Mesothelial cell of epicardium (in vitro differentiated cells): Measurements from ENCODE around the gene TEKTIP1. TPM values are rescaled to one million over a fixed set of nuclear protein-coding genes. Genes with fewer than 3 reads are reported as not detected.

Experiments
- DNase-seq, 2 experiments: peaks; one replicate each; pipeline ENCODE4 v3.0.0; 2021; ENCODE audit warnings: low spot score in 2 of 2; ENCODE audit not compliant: unreplicated experiment in 2 of 2
- H3K27ac Mint-ChIP-seq: 2 replicates; pipeline ENCODE4 v1.8.0; 2021; ENCODE audit warnings: mixed read lengths
- H3K27me3 Mint-ChIP-seq: 2 replicates; pipeline ENCODE4 v1.8.0; 2021; ENCODE audit warnings: low read depth, mixed read lengths
- H3K36me3 Mint-ChIP-seq: 2 replicates; pipeline ENCODE4 v1.8.0; 2021; ENCODE audit warnings: mixed read lengths
- H3K4me1 Mint-ChIP-seq: 2 replicates; pipeline ENCODE4 v1.8.0; 2021; ENCODE audit warnings: mixed read lengths
- H3K4me3 Mint-ChIP-seq: 2 replicates; pipeline ENCODE4 v1.8.0; 2021; ENCODE audit warnings: mild to moderate bottlenecking, moderate library complexity, mixed read lengths
- H3K9me3 Mint-ChIP-seq: 2 replicates; pipeline ENCODE4 v1.8.0; 2021; ENCODE audit warnings: mixed read lengths
- total RNA-seq: library from RNA; stranded (reverse); gene quantifications from 3 replicates; pipeline ENCODE4 v1.2.1, GENCODE V29; 2021
- TF ChIP-seq, protein P1 (sequence below): fragments of 200-600 bp; sonication (generic); IDR thresholded peaks from one replicate; pipeline ENCODE4 v1.5.0; 2021; ENCODE audit warnings: antibody characterized with exemption; ENCODE audit not compliant: unreplicated experiment

The TEKTIP1 gene
- total RNA-seq, result 2.3 to 3.5 TPM (median 2.6 TPM) in 3 replicates

DNA sequence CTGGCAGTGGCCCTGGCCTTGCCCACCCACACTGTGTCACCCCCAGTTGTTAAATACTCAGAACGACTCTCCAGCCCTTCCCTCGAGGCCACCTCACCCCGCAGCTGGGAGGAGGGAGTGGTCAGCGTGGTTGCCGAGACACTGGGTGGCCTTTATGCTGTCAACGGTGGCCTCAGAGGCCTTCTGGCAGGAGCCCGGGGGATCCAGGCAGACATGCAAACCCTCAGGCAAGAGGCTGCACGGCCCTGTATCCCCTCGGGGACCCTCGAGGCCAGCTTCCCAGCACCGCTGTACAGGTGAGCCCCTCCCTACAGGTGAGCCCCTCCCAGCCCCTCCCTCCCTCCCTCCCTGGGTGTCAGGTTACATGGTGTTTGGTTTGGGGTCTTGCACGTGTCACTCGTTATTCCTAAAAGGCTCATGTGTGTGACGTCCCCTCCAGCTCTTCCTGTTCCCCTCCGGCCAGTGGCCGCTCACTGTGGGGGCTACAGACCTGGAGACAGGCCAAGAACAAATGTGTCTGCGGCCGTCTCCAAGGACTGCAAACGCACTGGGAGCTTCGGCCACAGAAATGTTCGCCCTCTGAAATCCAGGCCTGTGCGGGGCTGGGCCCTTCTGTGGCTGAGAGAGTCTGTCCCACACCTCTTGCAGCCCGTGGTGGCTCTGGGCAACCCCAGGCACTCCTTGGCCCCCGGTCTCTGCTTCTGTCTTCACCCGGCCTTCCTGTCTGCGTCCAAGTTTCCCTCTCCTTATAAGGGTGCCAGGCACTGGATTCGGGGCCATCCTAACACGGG is at the start of gene TEKTIP1:
Gene TEKTIP1 (plus strand): TSS at position 210 of the 791 bp plus-strand sequence. CDS start 4 bp downstream, at position 214.
- Mint-ChIP-seq H3K4me1 (peaks cover 5% of the 10 kb centered on the region), H3K9me3 (no peaks in the 10 kb centered on the region), H3K27ac (peak within 1 kb of the TSS; percentile 67), H3K4me3 (no peak within 1 kb of the TSS), H3K27me3 (no peaks in the 10 kb centered on the region), H3K36me3 (peaks cover 13% of the 10 kb centered on the region)
- DNase-seq, result no peak
- TF ChIP-seq, protein P1, sequence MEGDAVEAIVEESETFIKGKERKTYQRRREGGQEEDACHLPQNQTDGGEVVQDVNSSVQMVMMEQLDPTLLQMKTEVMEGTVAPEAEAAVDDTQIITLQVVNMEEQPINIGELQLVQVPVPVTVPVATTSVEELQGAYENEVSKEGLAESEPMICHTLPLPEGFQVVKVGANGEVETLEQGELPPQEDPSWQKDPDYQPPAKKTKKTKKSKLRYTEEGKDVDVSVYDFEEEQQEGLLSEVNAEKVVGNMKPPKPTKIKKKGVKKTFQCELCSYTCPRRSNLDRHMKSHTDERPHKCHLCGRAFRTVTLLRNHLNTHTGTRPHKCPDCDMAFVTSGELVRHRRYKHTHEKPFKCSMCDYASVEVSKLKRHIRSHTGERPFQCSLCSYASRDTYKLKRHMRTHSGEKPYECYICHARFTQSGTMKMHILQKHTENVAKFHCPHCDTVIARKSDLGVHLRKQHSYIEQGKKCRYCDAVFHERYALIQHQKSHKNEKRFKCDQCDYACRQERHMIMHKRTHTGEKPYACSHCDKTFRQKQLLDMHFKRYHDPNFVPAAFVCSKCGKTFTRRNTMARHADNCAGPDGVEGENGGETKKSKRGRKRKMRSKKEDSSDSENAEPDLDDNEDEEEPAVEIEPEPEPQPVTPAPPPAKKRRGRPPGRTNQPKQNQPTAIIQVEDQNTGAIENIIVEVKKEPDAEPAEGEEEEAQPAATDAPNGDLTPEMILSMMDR, result no peak

DNA sequence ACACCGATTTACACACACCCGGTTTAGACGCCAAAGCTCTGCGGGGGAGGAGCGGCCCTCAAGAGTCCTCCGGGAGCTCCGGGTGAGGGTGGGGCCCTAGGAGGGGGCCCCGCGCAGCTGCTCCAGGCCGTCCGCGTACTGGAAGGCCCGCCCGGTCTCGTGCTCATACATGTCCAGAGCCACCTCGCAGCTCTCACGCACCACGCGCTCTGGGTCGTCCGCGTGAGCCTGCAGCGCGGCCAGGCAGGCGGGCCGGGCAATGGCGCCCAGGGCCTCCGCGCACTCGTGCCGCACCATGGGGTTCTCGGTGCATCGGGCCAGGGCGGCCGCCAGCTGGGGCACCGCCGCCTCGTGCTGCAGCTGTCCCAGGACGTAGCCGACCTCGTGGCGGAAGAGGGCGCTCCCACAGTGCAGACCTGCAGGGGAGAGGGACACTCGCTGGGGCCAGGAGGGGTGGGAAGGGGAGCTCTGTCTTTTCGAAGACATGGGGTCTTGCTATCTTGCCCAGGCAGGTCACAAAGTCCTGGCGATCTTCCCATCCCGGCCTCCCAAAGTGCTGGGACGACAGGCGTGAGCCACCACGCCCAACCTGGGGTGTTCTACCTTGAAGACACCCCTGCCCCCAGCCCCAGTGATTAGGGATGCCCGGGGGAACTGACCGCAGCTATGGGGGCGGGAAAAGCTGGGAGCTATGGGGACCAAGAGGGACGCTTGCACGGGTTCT is 47.4 kb upstream of the TEKTIP1 start:
- Mint-ChIP-seq H3K9me3 (no peaks in the 10 kb centered on the region), H3K36me3 (peaks cover 21% of the 10 kb centered on the region), H3K27me3 (no peaks in the 10 kb centered on the region), H3K4me1 (no peaks in the 10 kb centered on the region), H3K4me3 (no peak overlapping the region), H3K27ac (no peak overlapping the region)
- TF ChIP-seq, protein P1, result no peak
- no peak for DNase-seq

DNA sequence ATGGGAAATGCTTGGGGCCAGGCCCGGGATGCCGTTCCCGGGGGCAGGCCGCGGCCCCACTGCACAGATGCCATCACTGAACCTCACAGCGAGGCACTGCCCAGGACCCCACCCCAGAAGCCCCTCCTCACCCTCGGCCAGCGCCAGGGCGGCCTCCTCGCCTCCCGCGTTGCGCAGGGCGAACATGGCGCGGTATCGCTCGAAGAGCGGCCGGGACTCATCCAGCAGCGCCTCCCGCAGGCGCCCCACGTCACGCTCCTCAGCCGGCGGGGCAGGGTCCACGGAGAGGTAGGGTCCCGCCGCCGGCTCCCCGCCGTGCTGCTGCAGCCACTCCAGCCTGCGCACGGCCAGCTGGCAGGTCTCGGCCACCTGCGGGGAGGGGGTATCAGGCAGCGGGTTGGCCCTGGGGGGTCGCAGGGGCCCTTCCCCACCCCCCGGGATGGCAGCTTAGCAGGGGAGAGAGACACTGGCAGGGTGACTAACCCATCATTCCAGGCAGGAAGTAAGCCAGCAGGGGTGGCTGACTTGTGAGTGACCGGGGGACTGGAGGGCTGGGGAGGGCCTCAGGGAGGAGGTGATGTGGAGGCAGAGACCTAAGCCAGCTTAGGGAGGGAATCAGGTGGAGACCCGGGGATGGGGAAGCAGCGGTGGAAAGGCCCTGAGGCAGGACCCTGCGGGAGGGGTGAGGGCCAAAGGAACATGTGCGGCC is 46.7 kb upstream of the TEKTIP1 start:
- no peak overlapping the region for H3K27ac Mint-ChIP-seq
- H3K4me1 Mint-ChIP-seq, result no peaks in the 10 kb centered on the region
- H3K36me3 Mint-ChIP-seq, result peaks cover 22% of the 10 kb centered on the region
- no peak for DNase-seq
- H3K9me3 Mint-ChIP-seq, result no peaks in the 10 kb centered on the region
- H3K4me3 Mint-ChIP-seq, result no peak overlapping the region
- no peaks in the 10 kb centered on the region for H3K27me3 Mint-ChIP-seq
- TF ChIP-seq, protein P1, result no peak

DNA sequence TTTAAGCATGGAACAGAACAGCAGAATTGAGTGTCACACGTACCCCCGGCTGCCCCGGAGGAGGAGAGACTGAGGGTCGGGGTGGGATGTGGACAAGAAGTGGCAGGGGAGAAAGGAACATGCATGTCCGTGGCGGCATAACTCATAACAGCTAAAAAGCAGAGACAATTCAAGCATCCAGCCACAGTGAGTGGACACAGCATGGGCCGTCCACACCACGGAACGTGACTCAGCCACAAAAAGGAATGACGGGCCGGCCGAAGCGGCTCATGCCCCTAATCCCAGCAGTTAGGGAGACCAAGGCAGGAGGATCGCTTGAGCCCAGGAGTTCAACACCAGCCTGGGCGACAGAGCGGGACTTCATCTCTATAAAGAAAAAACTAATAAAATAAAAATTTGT is 46.1 kb upstream of the TEKTIP1 start:
- no peaks in the 10 kb centered on the region for H3K4me1 Mint-ChIP-seq
- H3K27ac Mint-ChIP-seq, result no peak overlapping the region
- H3K27me3 Mint-ChIP-seq, result no peaks in the 10 kb centered on the region
- DNase-seq, result no peak
- peaks cover 25% of the 10 kb centered on the region for H3K36me3 Mint-ChIP-seq
- no peak overlapping the region for H3K4me3 Mint-ChIP-seq
- TF ChIP-seq, protein P1, result no peak
- H3K9me3 Mint-ChIP-seq, result peaks cover 2% of the 10 kb centered on the region

DNA sequence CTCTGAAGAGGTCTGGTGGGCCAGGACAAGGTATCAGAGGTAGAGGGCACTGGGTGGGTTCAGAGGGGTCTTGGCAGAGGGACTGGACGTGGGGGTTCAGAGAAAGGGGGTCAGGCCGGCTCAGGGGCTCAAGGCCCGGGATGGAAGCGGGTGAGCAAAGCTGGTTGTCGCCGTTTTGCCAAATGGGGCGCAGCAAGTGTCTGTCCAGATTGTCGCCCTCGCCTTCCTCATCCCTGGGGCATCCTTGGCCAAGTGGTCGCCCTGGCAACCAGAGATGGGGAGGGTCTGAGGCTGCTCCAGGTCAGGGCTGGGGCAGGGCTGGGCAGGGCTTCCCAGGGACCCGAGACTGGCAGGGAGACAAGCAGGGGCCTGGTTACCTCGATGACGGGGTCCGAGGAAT is 45.3 kb upstream of the TEKTIP1 start:
- H3K4me3 Mint-ChIP-seq, result no peak overlapping the region
- no peak for DNase-seq
- H3K9me3 Mint-ChIP-seq, result peaks cover 4% of the 10 kb centered on the region
- peak overlapping the region; percentile 50 for H3K27ac Mint-ChIP-seq
- H3K27me3 Mint-ChIP-seq, result no peaks in the 10 kb centered on the region
- no peaks in the 10 kb centered on the region for H3K4me1 Mint-ChIP-seq
- peaks cover 24% of the 10 kb centered on the region for H3K36me3 Mint-ChIP-seq
- TF ChIP-seq, protein P1, result no peak
